Stimulated activated CD8-positive, alpha-beta memory T cell treated with anti-CD3 and anti-CD28 coated beads, Interleukin-7, amount 100 ng/mL, for 4 hours (primary cell): ENCODE data around the gene ATF2.
"Not testable (repeated sequence)": the region's sequence is repeated elsewhere in the genome, so short reads cannot be mapped to it uniquely, and the experiment has no call there.

Experiments
- DNase-seq, 2 donors: peaks; one replicate each; pipeline ENCODE4 v3.0.0-alpha.2; 2020; ENCODE audit warnings: low read depth in 2 of 2

ATF2 gene

DNA sequence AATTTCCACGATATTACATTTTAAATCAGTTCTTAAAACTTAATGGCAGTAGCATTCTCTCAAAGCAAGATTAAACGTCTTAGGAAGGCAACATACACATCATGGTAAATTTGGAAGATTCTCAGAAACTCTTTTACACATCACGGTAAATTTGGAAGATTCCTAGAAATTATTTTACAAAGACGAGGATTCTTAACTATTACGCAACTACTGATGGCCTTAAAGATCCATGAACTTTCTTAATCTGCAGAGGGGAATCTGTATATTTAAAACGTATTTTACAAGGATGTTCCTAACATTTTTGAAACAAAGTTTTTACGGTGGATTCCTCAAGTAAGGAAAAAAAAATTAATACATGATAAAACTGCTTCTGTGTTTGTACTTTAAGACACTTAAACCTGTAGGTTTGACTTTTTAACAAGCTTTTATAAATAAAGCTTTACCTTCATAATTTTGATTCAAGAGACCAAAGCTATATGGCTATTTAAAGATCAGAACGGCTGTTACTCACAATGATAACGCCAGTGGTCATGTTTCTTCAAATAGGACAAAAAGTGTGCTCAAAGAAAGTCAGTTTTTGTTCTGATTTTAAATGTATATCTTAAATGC lies 1.7 kb downstream of the ATF2 start:
- DNase-seq = no peak

DNA sequence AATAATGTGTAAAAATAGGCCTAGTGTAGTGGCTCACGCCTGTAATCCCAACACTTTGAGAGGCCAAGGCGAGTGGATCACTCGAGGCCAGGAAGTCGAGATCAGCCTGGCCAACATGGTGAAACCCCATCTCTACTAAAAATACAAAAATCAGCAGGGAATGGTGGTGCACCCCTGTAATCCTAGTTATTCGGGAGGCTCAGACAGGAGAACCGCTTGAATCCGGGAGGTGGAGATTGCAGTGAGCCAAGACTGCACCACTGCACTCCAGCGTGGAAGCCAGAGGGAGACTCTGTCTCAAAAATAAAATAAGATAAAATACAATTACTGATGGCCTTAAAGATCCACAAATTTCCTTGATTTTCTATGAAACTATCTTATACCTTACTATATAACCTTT lies 3.8 kb downstream of the ATF2 start:
- DNase-seq = no peak

DNA sequence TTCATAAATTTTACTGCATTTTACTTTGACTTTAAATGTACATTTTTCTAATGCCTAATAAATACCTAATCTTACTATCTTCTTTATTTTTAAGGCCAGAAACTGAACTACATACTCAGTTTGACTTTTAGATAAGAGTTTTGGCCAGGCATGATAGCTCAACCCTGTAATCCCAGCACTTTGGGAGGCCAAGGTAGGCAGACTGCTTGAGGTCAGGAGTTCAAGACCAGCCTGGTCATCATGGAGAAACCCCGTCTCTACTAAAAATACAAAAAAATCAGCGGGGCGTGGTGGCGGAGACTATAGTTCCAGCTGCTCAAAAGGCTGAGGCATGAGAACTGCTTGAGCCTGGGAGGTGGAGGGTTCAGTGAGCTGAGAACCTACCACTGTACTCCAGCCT lies 9.1 kb downstream of the ATF2 start:
- DNase-seq = no peak

DNA sequence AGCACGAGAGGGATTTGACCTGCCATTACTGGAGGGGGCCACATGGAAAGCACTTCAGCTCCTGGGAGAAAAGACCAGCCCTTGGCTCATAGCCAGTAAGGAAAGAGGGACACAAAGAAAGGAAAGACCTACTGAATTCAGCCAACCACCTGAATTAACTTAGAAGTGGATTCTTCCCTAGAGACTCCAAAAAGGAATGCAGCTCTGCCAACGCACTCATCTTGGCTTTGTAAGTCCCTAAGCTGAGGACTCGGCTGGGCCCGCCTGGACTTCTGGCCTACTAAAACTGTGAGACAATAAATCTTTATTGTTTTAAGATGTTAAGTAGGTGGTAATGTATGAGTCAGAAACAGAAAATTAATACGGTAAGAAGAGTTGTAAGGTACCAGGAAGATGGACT lies 11.5 kb downstream of the ATF2 start:
- no peak for DNase-seq

DNA sequence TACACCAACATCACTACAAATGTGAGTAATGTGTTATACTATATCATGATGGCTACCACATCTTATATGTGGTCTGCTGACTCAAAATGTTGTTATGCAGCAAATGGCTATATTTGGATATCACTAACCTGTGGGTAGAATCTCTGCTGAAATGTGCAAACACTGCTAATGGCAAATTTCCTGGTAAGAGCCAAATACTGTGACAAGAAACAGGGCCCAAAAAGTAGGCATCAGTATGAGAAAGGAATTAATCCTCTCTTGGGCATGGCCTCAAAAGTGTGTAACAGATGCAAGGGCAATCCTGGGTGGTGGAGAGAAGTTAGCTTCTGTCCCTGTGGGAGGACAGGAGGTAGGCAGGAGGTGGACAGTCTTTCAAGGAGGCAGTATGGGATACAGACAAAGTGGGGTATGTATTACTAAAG lies 13.3 kb downstream of the ATF2 start:
- DNase-seq = no peak

DNA sequence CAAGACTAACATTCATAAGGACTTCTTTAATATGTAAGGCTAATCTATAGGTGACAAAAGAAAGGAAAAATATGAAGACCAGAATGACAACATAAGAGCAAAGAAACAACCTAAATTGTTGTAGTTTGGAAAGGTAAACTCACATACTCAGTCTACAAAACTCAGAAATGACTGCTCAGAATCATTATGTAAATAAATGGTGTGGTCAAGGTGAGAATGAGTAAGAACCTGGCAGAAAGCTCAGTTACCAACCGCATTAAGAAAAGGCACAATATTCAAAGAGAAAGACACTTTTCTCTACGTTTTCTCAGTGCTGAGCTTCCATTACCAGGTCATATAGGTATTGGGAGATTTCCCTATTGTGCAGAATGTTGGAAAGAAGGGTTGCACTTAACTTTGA lies 15.8 kb downstream of the ATF2 start:
- no peak for DNase-seq

DNA sequence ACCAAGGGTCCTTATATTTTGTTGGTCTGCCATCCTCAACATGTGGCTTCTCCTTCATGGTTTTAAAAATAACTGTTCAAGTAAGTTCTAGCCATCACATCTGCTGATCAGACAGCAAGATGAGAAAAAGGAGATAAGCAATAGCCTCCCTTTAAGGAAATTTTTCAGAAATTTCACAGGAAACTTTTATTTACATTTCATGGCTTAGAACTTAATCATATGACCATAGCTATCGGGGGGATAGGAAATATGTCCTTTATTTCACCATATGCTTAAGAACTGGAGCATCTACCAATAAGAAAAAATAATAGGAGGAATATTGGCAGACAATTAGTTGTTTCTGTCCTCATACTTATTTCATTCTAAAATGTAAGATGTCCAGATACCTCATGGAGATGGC lies 16.2 kb downstream of the ATF2 start:
- no peak for DNase-seq

DNA sequence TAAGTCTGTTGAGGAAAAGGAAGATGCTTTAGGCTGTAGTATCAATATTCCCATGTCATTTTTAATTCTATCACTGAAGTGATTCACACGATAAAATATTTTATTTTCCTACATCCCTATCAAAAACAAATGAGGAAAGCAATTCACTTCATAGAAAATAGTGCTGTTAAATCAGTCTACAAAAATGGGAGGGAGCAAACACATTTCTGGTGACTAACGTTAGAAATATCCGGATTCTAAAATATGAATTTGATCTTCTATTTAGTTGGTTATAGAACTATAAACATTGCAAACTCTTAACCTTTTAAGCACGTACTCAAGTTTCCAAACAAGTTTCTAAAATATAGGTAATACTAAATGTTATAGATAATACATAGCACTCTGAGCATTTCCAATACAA lies 20.8 kb downstream of the ATF2 start:
- DNase-seq = no peak

DNA sequence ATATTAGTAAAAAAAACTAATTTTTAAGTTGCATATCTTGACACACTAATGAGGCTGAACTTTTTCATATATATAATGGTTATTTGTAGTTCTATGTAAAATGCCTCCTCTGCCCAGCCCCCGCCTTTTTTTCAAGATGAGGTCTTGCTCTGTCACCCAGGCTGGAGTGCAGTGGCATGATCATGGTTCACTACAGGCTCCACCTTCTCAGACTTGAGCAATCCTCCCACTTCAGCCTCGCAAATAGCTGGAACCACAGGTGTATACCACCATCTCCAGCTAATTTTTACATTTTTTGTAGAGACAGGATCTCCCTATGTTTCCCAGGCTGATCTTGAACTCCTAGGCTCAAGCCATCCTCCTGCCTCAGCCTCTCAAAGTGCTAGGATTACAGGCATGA lies 24.3 kb downstream of the ATF2 start:
- DNase-seq = no peak

DNA sequence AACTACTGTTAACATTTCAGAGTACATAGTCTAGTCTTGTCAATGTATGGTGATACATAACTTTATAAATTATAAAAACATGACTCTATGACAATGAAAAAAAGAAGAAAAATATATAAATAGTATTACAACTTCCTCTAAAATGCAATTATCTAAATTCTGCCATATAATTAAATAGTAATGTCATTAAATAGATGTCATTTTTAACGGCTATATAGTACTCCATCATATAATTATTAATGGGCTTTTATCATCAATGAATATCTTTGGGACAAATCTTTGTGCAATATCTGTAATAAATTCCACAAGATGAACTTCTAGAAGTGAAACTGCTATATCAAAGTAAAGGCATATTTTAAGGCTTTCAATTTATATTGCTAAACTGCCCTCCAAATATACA lies 24.8 kb downstream of the ATF2 start:
- DNase-seq = no peak

DNA sequence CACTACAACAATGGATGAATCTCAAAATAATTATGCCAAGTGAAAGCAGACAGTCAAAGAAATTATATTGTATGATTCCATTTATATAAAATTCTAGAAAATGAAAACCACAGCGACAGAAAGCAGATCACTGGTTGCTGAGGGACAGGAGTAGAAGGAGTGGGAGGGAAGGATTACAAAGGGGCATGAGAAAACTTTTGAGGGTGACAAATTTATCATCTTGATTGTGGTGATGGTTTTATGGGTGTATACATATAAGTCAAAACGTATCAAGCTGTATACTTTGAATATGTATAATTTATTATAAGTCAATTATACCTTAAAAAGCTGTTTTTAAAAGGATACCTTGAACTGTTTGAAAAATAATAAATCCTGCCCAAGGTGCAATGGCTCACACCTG lies 27.7 kb downstream of the ATF2 start:
- no peak for DNase-seq

DNA sequence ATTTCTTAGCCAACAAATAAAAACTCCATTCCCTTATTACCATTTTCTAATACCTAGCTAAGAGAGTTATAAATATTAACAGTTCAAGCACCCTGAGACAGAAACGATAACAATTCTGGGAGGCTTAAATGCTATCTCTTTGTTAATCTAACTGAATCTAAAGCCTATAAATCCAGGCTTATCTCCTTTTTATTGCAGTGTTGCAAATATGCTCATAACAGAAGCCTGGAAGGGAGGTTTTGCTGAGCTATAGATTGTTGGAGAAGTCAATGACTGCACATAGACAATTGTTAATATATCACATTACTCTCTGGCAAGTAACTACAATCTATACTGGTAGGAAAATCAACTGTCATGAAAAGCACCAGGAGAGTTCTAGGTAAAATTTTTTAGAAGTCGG lies 30.2 kb downstream of the ATF2 start:
- no peak for DNase-seq

DNA sequence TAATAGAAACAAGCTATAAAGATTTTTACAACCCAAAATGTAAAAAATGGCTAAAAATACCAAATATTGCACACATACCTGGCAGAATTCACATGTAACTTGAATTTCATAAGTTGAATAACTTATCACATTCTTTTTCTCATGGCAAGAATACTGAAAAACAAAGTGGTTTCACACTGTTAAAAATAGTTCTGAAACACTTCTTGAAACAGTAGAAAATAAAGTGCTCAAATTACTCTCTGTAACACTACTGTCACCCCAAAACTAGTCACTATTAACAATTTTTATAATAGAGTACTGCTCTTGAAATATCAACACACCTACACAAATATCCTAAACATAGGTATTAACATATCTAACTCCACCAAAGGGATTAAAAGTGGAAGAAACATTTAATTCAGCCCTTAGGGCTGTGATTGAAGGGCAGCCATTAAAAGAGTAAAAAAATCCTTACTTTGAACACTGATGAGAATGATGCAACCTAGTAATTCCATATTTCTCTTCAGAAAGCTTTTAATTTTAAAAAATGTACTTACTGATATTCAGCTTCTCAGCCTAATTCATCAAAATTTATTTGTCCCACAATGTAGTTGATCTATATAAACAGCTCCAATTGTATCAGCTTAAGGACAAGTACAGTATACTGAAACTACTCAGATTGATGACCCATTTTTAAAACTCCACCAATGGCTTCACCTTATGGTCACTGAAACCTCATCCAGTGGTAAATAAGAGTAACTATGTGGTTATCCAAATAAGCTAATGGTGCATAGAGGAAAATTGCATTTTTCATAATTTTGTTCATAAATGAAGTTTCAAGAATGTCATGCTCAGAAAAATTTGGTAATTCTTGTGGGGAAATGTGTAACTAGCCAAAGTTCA lies 31.4 kb downstream of the ATF2 start:
- DNase-seq = no peak

DNA sequence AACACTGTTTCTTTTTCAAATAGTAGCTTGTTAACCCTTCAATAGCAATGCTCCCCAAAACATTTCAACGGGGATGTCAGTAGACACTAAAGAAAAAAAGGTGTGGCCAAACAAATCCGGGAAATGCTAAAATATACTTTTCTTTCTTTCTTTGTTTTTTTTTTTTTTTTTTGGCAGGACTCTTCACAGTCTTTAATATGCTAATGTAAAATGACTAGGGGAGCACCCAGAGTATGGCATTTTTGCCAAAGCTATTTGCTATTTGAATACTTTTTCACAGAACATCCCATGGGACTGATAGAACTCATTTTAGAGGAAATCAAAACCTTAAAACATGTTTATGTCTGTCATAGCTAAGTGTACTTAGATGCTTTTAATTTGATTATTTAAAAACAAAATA lies 32.1 kb downstream of the ATF2 start:
- no peak for DNase-seq

DNA sequence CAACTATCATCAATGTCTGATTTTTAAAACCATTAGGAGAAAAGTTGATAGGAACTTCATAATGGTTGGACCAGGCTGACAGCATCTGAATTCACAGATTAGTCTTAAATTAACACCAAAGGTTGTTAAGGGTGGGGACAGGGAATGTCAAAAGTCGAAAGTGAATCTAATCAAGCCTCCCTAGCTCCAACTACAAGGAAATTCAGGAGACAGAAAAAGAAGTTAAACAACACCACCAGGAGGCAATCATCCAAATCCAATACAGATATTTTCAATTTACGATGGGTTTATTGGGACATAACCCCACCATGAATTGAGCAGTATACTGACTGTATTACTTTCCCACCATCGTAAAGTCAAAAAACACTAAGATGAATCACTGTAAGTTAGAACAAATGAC lies 32.8 kb downstream of the ATF2 start:
- DNase-seq = no peak

DNA sequence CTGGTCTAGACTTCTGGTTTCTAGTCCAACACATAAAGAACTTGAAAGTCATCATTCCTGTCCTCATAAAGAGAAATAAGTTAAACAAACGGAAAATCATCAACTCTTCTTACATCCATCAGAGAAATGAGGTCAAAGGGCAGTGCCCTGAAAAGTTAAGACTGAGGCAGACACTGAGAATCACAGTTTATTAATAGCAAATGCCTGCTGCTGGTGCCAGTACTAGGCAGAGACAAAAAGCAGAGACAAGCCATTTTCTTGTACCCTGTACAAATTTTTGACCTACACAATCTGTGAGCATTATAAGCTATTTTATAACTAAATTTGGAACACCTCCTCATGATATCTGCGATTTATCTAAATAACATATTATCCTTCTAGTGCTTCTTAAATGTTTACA lies 36.8 kb downstream of the ATF2 start:
- no peak for DNase-seq

DNA sequence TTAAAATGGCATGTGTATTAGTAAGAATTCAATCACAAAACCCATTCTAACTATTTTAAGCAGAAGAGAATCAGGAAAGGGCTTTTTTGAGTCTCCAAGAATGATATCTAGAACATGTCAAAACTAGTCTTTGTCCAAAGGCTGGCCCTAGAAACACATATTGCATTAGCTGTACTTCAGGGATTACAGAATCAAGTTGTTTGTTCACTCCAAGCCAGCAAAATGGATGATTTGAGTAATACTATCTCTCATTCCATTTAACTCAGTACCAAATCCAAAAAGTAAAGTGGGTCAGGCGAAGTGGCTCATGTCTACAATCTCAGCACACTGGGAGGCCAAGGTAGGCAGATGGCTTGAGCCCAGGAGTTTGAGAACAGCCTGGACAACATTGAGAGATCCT lies 41.3 kb downstream of the ATF2 start:
- no peak for DNase-seq

DNA sequence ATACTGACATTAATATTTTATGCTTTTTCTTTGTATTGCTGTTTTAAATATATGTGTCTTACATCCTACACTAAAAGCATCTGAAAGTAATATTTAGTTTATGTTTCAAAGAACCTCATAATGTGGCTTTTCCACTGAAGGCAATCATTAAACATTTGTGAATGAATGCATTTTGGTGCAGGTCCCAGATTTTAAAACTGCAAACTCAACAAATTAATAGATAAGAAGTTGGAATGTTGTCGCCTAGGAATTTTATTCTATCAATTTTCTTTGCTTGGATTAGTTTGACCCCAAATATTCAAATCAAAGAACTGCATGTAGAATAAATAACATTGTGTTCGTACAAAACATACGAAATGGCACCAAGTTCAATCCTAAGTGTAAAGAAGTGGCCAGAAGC lies 44.7 kb downstream of the ATF2 start:
- no peak for DNase-seq

DNA sequence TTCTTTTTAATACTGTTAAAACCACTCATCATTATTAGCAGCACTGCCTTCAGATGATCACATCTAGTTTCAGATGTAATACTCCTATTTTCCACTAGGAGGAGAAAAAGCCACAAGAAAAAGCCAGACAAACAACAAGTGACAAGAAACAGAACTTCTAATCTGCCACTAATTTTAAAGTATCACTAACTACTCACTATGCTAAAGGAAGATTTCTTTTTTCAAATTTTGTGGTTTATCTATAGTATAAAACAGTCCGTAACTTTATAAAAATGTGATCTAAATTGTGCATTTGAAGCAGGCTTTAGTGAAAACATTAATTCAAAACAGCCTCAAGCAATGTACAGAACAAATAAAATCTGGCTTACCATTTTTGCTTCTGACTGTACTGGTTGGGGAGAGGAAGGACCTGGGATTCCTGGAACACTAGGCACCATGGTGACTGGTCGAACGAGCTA lies 56.8 kb downstream of the ATF2 start:
- no peak for DNase-seq

DNA sequence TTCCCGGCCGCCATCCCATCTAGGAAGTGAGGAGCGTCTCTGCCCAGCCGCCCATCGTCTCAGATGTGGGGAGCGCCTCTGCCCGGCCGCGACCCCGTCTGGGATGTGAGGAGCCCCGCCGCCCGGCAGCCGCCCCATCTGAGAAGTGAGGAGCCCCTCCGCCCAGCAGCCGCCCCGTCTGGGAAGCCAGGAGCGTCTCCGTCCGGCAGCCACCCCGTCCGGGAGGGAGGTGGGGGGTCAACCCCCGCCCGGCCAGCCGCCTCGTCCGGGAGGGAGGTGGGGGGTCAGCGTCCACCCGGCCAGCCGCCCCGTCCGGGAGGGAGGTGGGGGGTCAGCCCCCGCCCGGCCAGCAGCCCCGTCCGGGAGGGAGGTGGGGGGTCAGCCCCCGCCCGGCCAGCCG lies 59.9 kb downstream of the ATF2 start:
- not testable (repeated sequence) for DNase-seq

DNA sequence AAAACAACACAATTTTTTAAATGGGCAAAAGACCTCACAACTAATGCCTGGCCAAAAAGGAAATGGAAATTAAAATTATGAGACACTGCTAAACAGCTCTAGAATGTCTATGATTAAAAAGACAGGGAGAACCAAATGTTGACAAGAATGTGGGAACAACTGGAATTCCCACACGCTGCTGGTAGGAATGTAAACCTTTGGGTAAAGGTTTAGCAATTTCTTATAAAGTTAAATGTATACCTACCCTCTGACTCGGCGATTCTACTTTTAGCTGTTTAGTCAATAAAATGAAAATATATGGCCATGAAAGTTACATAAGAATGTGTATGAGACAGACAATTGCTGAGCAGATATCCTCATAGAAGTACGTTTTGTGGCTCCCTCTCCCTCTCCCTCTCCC lies 60.9 kb downstream of the ATF2 start:
- no peak for DNase-seq

DNA sequence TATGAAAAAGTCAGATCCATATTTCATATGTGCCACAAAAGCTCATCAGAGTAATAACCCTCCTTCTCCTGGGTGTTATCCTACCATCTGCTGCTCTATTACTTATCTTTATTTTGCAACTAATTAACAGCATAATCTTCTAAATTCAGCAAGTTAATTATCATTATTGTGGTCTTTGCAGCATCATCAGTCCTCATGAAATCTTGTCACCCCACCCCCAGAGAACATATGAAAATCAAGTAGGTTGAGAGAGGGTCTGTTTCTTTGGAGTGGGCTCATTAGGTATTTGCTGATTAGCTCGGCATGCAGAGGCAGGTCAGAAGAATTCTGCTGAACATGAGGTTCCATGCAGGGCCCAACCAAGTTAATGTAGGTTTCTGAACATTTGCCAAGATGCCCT lies 64.8 kb downstream of the ATF2 start:
- no peak for DNase-seq

DNA sequence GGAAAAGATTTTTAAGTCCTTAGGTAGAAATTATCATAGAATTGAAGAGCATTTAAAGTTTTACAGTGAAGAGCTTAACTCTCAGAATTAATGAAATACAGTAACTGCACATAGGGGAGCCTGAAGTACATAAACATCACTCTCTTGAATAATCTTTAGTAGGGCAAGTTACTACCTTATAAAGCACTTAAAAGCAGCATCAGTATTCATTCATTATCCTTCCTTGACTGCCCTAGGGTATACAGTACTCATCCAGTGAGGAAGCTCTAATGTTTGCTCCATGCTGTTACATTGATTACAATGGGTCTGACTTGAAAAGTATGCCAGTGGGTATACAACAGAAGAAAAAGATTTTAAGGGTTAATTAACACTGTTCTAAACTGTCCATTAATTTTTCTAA lies 66.5 kb downstream of the ATF2 start:
- no peak for DNase-seq

DNA sequence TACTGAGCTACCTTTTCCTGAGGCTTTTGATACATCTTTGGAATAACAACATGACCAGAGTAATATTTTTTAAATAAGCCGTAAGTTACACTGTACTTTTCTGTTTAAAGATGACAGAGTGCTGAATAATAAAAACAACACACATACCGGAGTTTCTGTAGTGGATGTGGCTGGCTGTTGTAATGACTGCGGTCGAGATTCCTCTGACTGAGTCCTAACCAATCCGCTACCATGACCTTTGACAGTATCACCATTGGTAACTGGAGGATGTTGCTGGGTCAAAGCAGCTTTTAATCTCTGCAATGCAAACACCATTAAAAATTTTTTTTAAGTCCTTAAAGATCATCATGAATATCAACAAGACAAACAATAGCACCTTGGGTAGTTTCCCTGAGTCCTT lies 70.7 kb downstream of the ATF2 start:
- no peak for DNase-seq
